GM18519 (cell line): ENCODE measurements around the gene S100A6.
"Not testable (repeated sequence)": the region's sequence is repeated elsewhere in the genome, so short reads cannot be mapped to it uniquely, and the experiment has no call there.

Source experiments
- ATAC-seq: cut with Tn5 transposase; IDR thresholded peaks from one replicate; pipeline ENCODE4 v1.9.1; 2021; ENCODE audit warnings: mild to moderate bottlenecking, moderate library complexity; ENCODE audit not compliant: unreplicated experiment, low FRiP score

The S100A6 gene

GRCh38 chr1:153533689-153534201 is 2.0 kb downstream of the S100A6 start:
- ATAC-seq: no peak

DNA sequence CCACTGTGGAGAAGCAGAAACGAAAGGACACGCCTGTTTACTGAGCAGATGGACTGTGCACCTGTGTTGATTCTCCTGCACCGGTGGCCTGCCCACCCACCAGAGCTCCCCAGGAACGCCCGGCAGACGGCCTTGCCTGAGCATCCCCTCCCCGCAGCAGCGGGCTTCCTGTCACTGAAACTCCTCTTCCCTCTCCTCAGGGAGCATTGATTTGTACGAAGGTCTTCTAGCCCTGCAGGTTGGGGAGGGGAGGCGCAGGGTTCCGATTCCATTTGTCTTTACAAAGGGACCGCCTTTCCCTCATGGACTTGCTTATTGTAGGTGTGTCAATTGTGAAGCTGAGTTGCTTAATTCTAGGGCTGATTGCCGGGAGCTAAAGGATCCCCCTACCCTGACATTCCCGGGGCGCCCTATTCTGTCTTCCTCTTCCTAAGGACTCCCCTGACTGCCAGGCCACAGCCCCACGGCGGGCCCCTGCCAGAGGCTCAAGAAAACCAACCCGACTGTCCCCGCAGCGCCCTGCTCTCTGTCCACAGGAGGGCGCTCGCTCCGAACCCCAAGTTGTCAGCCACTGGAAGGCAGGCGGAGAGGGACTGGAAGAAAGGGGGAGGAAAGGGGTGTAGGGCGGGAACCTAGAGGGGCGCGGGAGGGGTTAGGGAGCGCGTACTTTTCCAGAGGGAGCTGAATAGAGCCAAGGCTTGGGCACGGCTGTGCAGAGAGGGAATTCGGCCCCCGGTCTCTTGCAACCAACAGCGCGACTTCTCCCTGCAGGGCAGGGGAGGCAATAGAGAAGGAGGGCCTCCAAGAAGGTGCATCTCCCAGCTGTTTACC is 2.8 kb downstream of the S100A6 start:
- ATAC-seq: no peak

DNA sequence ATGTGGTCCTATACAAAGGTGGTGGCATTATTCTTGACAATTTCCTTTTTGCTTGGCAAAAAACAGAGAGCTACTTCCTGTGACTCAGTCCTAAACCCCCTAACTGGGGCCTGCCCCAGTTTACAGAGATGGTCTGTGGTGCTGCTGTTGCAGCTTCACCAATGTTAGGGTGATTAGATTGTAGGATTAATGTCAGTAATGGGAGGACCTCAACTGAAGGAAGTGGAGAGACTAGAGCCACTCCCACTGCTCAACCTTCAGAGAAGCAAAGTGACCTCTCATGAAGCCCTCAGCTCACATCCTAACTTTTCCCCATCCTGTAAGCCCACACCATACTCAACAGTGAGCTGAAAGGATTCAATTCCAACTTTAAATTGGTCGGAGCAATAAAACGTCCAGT is 3.6 kb downstream of the S100A6 start:
- no peak for ATAC-seq

GRCh38 chr1:153531638-153532037 is 4.2 kb downstream of the S100A6 start:
- ATAC-seq: no peak

- ATAC-seq: no peak
These were observed 8.1 kb downstream of the S100A6 start for GRCh38 chr1:153527683-153528040.

DNA sequence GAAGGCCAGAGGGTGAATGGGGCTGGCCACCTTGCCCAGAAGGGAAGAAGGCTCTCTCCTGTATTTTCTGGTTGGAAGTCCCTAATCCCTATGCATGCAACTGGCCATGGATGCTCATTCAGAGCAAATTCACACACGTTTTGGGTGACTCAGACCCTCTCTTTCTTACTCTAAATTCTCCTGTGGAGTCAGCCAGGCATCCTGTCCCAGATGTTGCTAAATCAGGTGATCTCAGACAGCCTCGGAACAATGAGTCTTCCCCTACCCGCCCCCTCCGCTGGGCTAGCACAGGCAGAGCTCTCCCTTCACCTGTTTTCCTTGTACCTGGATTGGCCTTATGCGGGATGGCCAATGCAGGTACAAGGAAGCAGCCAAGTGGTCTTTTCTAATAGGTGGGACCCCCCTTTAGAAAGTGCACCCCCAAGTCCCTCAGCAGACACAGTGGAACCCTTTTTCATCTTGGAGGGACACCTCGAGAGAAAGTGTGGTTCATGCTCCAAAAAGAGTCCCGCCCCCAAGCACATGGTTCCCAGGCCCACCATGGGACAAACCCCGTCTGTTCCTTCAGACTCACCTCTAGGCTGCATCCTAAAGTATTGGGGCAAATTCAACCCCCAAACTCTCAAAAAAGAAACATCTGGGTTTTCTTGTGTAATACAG is 8.6 kb downstream of the S100A6 start:
- ATAC-seq: no peak

DNA sequence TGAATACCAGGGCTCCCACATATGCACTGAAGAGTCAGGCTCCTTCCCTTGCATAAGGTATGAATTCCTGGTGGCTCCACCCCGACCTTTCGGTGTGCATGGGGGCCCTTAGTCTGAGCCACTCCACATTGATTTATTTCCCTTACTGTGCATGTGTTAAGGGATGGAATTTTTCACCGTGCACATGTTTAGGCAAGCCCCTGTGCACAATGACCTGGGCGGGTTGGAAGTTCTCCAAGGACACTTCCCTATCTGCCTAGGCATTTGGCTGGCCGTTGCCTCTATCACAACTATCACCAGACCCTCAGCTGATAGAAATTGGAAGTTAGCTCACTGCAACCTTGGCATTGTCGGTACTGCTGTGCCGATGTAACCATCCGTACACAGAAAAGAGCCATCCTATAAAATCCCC is 9.7 kb downstream of the S100A6 start:
- no peak for ATAC-seq

GRCh38 chr1:153525088-153525728 is 10.6 kb downstream of the S100A6 start:
- no peak for ATAC-seq

DNA sequence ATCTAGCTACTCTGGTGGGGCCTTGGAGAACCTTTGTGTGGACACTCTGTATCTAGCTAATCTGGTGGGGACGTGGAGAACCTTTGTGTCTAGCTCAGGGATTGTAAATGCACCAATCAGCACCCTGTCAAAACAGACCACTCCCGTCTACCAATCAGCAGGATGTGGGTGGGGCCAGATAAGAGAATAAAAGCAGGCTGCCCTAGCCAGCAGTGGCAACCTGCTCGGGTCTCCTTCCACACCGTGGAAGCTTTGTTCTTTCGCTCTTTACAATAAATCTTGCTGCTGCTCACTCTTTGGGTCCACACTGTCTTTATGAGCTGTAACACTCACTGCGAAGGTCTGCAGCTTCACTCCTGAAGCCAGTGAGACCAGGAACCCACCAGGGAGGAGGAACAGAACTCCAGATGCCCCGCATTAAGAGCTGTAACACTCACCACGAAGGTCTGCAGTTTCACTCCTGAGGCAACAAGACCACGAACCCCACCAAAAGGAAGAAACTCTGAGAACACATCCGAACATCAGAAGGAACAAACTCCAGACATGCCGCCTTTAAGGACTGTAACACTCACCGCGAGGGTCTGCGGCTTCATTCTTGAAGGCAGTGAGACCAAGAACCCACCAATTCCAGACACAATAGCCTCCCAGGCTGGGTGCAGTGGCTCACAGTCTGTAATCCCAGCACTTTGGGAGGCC is 13.3 kb downstream of the S100A6 start:
- not testable (repeated sequence) for ATAC-seq

DNA sequence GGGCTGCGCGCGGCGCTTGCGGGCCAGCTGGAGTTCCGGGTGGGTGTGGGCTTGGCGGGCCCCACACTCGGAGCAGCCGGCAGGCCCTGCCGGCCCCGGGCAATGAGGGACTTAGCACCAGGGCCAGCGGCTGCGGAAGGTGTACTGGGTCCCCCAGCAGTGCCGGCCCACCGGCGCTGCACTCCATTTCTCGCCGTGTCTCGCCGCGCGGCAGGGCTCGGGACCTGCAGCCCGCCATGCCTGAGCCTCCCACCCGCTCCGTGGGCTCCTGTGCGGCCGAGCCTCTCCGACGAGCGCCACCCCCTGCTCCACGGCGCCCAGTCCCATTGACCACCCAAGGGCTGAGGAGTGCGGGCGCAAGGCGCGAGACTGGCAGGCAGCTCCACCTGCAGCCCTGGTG is 14.0 kb downstream of the S100A6 start:
- not testable (repeated sequence) for ATAC-seq

DNA sequence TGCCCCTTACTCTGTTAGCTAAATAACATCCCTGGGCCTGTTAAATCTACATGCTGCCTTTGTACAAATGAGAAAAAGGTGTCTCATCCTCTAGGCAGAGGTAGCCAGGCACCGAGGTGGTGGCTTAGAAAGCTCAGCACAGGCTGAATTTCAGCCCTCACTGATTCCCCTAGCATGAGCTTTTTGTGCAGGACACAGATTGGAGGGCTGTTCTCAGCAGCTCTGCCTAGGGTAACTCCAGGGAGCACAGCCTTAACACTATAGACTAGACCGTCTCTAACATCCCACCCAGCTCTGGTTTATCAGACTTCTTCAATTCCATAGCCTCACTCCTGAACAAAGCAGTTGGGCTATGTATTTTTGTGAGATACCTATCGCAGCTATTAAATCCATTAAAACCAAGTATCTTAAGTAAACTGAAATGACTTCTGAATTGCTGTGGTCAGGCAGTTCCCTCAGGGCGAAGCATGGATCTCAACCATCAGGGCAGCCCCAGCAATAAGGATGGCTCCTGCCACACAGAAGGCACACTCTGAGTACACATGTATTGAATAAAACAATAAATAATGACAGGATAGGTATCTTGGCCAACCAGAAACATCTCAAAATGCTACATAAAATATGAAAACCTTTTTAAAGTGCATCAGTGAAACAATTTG is 14.8 kb downstream of the S100A6 start:
- no peak for ATAC-seq

DNA sequence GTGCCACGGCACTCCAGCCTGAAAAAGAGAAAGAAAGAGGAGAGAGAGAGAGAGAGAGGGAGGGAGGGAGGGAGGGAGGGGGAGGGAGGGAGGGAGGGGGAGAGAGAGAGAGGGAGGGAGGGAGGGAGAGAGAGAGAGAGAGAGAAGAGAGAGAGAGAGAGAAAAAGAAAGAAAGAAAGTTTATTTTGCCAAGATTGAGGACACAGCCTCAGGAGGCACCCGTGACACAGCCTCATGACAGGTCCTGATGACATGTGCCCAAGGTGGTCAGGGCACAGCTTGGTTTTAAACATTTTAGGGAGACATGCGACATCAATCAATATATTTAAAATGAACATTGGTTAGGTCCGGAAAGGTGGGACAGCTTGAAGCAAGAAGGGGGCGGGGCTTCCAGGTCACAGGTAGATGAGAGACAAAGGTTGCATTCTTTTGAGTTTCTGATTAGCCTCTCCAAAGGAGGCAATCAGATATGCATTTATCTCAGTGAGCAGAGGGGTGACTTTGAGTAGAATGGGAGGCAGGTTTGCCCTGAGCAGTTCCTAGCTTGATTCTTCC is 15.6 kb downstream of the S100A6 start:
- not testable (repeated sequence) for ATAC-seq

- no peak for ATAC-seq
These were observed 16.5 kb downstream of the S100A6 start for GRCh38 chr1:153519242-153519641.

DNA sequence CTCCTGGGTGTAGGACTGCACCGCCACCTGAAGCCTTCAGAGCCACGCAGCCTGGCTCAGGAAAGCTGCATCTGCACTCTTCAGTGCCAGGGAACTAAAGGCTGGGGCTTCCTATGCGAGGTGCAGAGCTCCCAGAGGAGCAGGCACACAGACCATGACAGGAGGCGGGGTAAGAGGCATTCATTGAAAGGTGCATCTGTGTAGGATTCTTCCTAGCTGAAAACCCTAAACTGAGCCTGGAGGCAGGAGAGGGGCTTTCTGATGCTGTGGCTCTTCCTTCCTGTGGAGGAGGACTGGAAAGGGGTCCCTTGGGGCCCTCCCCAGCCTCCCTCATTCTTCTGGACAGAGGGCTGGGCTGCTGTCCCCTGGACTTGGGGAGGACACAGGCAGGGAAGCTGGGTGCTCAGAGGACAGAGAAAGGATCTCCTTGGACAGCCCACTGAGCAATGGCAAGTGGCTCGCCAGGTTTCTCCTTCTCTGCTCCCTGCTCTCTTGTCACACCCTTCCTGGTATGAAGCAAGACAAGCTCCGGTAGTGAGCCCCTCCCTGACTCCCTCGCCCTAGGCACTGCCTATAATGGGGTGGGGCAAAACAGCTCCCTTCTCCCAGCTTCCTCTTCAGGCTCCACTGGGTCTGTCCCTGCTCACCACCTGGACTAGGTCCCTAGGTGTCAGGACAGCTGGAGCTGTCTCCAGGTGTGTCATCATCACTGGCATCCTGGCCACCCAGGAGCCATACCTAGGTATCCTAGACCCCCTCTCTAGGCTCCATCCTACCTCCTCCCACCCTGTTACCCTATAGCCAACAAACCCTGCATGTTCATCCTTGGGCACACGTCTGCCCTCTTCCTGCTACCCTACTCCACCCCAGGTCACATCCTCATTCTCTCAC is 20.0 kb downstream of the S100A6 start:
- no peak for ATAC-seq

GRCh38 chr1:153513666-153514065 is 22.1 kb downstream of the S100A6 start:
- ATAC-seq: no peak

DNA sequence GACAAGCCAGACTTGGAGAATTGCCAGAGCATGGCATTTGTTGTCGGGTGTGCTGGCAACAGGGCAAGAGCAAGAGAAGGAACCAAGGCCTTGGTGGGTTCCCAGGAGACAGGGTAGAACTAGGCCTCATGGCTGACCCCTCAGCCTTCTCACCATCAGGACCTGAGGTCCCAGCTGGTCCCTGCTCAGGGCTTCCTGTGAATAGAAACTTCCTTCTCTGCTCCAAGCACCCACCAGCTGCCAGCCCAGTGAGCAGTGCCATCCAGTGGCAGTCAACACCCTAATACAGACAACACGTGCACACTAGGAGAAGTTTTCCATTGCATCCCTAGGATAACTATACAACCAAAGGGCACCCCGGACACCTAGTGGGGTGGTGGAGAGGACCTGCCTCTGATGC is 22.8 kb downstream of the S100A6 start:
- ATAC-seq: no peak

DNA sequence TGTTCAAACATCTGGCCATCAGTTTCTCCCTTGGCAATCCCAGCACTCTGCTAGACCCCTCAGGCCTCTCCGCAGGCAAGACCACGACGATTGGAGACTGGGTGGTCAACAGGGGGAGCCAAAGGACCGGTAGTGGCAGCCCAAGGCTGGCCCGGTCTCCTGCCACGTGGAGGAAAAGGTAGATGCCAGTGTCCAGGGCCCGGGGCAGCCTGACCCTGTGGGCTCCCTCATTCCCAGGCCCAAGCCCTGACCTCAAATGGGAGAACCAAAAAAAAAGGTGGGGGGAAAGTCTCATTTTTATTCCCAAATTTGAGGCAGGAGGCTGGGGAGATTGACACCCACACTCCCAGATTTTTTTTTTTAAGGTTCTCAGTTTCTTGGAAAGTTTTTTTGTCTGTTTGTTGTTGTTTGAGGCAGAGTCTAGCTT is 24.8 kb downstream of the S100A6 start:
- no peak for ATAC-seq

- ATAC-seq: no peak
These were observed 25.9 kb downstream of the S100A6 start for GRCh38 chr1:153509729-153510354.

- ATAC-seq: no peak
These were observed 26.8 kb downstream of the S100A6 start for GRCh38 chr1:153509036-153509435.
